GM18907 (cell line): ENCODE results near the gene RSAD2.

Experiments
- ATAC-seq: cut with Tn5 transposase; IDR thresholded peaks from one replicate; pipeline ENCODE4 v1.9.1; 2021; ENCODE audit warnings: mild to moderate bottlenecking, moderate library complexity; ENCODE audit not compliant: unreplicated experiment

The RSAD2 gene

GRCh38 chr2:6864231-6864754, 13.3 kb upstream of the RSAD2 start:
- no peak for ATAC-seq

- peak; percentile 34 for ATAC-seq
These were observed 12.6 kb upstream of the RSAD2 start for GRCh38 chr2:6864923-6865345.

- peak; percentile 82 for ATAC-seq
These were observed 12.0 kb upstream of the RSAD2 start, which contains the start of gene CMPK2 for GRCh38 chr2:6865346-6866274. TSS of gene CMPK2 (minus strand) at chr2:6865907. CDS start at chr2:6865696, 211 bp downstream.

GRCh38 chr2:6866275-6866671, 11.3 kb upstream of the RSAD2 start:
- peak; percentile 56 for ATAC-seq

GRCh38 chr2:6866982-6867381, 10.6 kb upstream of the RSAD2 start:
- no peak for ATAC-seq

GRCh38 chr2:6872394-6872793, 5.2 kb upstream of the RSAD2 start:
- peak; percentile 54 for ATAC-seq

GRCh38 chr2:6874032-6874431, 3.5 kb upstream of the RSAD2 start:
- ATAC-seq = no peak

GRCh38 chr2:6876309-6876708, 1.3 kb upstream of the RSAD2 start:
- no peak for ATAC-seq

- ATAC-seq = no peak
These were observed 972 bp downstream of the RSAD2 start for GRCh38 chr2:6878549-6878948.

- ATAC-seq = no peak
These were observed 1.4 kb downstream of the RSAD2 start for GRCh38 chr2:6879011-6879410.

- ATAC-seq = no peak
These were observed 2.7 kb downstream of the RSAD2 start for GRCh38 chr2:6880200-6880733.

GRCh38 chr2:6881046-6881445, 3.5 kb downstream of the RSAD2 start:
- ATAC-seq = no peak

GRCh38 chr2:6881516-6881915, 3.9 kb downstream of the RSAD2 start:
- no peak for ATAC-seq

- no peak for ATAC-seq
These were observed 6.0 kb downstream of the RSAD2 start for GRCh38 chr2:6883448-6884122.

- no peak for ATAC-seq
These were observed 8.0 kb downstream of the RSAD2 start for GRCh38 chr2:6885551-6885950.

GRCh38 chr2:6885968-6886367, 8.4 kb downstream of the RSAD2 start:
- no peak for ATAC-seq

GRCh38 chr2:6887751-6888192, 10.2 kb downstream of the RSAD2 start:
- ATAC-seq = no peak

GRCh38 chr2:6888724-6889123, 11.1 kb downstream of the RSAD2 start:
- ATAC-seq = no peak

GRCh38 chr2:6893876-6894482, 16.4 kb downstream of the RSAD2 start:
- no peak for ATAC-seq

GRCh38 chr2:6896930-6897759, 19.6 kb downstream of the RSAD2 start:
- ATAC-seq = no peak
